Peyer's patch (tissue), 4 donors: ENCODE results near the gene RAB3B.
"Not testable (repeated sequence)": the region's sequence is repeated elsewhere in the genome, so short reads cannot be mapped to it uniquely, and the experiment has no call there.

Experiments
- CTCF ChIP-seq, 6 experiments: fragments of 450-650 bp in 4 of 6; fragments of 200-600 bp in 2 of 6; sonication (generic) in 1 of 6; IDR thresholded peaks; one replicate each; pipeline ENCODE4 v1.5.1; 2017 to 2019; ENCODE audit warnings: antibody characterized with exemption in 6 of 6, mild to moderate bottlenecking in 3 of 6, moderate library complexity in 1 of 6
- POLR2A ChIP-seq, 2 donors: fragments of 450-650 bp; IDR thresholded peaks; one replicate each; pipeline ENCODE4 v1.5.1; 2017; ENCODE audit warnings: antibody characterized with exemption in 2 of 2, mild to moderate bottlenecking in 2 of 2, moderate library complexity in 2 of 2

- TF ChIP-seq CTCF, POLR2A (IDR thresholded peaks at IDR 0.05): not testable (repeated sequence)
Observed at GRCh38 chr1:51967213-51967791, 23.2 kb downstream of the RAB3B start.
